ENCODE measurements around the gene PPID. TPM values are rescaled to one million over a fixed set of nuclear protein-coding genes. Genes with fewer than 3 reads are reported as not detected.

The PPID gene
- total RNA-seq, 1 experiment from 2014 or later = 23.3 TPM

DNA sequence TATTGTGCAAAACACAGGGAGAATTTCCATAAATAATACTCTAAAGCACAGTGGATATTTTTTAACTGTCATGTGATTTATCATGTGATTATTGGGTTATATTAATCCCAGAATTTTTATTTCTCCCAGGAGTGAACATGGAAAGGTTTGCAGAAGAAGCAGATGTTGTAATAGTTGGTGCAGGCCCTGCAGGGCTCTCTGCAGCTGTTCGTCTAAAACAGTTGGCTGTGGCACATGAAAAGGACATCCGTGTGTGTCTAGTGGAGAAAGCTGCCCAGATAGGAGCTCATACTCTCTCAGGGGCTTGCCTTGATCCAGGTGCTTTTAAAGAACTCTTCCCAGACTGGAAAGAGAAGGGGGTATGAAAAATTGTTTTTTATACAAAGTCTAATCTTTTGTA is 41.1 kb downstream of the PPID start:
- CTCF ChIA-PET = no interaction called here
- no peak overlapping the region for H3K4me3 ChIP-seq (ENCODE audit: low read depth in 2 of 2, low read length in 2 of 2)
- ATAC-seq = no peak
- H3K27ac ChIP-seq (ENCODE audit: low read length) = no peak overlapping the region
- no peaks in the 10 kb centered on the region for H3K4me1 ChIP-seq (ENCODE audit: control insufficient read depth, insufficient read depth, low read length)
- BruUV-seq (replicated peaks) = no TSS peak
- POLR2A ChIA-PET = no interaction called here
- H3K9me3 ChIP-seq (ENCODE audit: control insufficient read depth, insufficient read depth, low read depth, low read length) = no peaks in the 10 kb centered on the region
- H3K27me3 ChIP-seq (ENCODE audit: control insufficient read depth, insufficient read depth, low read length) = no peaks in the 10 kb centered on the region
- in situ Hi-C loops (cut with HindIII; ENCODE audit: low pct_unique_long_range_greater_than_20kb, low sequenced_read_pairs) = no loop called here
- no peaks in the 10 kb centered on the region for H3K36me3 ChIP-seq (ENCODE audit: control insufficient read depth, insufficient read depth, low read length)
- no peak for DNase-seq (ENCODE audit: low read depth, low spot score)
- no peak for TF ChIP-seq POLR2AphosphoS5 (IDR thresholded peaks at IDR 0.05; ENCODE audit: low read depth, low read length)
- TF ChIP-seq, protein P1, sequence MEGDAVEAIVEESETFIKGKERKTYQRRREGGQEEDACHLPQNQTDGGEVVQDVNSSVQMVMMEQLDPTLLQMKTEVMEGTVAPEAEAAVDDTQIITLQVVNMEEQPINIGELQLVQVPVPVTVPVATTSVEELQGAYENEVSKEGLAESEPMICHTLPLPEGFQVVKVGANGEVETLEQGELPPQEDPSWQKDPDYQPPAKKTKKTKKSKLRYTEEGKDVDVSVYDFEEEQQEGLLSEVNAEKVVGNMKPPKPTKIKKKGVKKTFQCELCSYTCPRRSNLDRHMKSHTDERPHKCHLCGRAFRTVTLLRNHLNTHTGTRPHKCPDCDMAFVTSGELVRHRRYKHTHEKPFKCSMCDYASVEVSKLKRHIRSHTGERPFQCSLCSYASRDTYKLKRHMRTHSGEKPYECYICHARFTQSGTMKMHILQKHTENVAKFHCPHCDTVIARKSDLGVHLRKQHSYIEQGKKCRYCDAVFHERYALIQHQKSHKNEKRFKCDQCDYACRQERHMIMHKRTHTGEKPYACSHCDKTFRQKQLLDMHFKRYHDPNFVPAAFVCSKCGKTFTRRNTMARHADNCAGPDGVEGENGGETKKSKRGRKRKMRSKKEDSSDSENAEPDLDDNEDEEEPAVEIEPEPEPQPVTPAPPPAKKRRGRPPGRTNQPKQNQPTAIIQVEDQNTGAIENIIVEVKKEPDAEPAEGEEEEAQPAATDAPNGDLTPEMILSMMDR (IDR thresholded peaks at IDR 0.05) = no peak
- no peak for TF ChIP-seq SIN3A (IDR thresholded peaks at IDR 0.05; ENCODE audit: borderline replicate concordance, insufficient read depth, low read depth, low read length)
- TF ChIP-seq, protein P2, sequence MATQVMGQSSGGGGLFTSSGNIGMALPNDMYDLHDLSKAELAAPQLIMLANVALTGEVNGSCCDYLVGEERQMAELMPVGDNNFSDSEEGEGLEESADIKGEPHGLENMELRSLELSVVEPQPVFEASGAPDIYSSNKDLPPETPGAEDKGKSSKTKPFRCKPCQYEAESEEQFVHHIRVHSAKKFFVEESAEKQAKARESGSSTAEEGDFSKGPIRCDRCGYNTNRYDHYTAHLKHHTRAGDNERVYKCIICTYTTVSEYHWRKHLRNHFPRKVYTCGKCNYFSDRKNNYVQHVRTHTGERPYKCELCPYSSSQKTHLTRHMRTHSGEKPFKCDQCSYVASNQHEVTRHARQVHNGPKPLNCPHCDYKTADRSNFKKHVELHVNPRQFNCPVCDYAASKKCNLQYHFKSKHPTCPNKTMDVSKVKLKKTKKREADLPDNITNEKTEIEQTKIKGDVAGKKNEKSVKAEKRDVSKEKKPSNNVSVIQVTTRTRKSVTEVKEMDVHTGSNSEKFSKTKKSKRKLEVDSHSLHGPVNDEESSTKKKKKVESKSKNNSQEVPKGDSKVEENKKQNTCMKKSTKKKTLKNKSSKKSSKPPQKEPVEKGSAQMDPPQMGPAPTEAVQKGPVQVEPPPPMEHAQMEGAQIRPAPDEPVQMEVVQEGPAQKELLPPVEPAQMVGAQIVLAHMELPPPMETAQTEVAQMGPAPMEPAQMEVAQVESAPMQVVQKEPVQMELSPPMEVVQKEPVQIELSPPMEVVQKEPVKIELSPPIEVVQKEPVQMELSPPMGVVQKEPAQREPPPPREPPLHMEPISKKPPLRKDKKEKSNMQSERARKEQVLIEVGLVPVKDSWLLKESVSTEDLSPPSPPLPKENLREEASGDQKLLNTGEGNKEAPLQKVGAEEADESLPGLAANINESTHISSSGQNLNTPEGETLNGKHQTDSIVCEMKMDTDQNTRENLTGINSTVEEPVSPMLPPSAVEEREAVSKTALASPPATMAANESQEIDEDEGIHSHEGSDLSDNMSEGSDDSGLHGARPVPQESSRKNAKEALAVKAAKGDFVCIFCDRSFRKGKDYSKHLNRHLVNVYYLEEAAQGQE (IDR thresholded peaks at IDR 0.05; ENCODE audit: insufficient read depth in 1 of 2, low read depth in 2 of 2, low read length in 1 of 2) = no peak
- no peak for TF ChIP-seq TCF7L2 (IDR thresholded peaks at IDR 0.05; ENCODE audit: low read depth, low read length)
- intact Hi-C loops (cut with micrococcal nuclease; ENCODE audit: unreplicated experiment) = no loop called here

- in situ Hi-C loops (cut with HindIII; ENCODE audit: low pct_unique_long_range_greater_than_20kb, low sequenced_read_pairs) = no loop called here
- no peak overlapping the region for H3K4me3 ChIP-seq (ENCODE audit: low read depth in 2 of 2, low read length in 2 of 2)
- no peaks in the 10 kb centered on the region for H3K36me3 ChIP-seq (ENCODE audit: control insufficient read depth, insufficient read depth, low read length)
- BruUV-seq (replicated peaks) = no TSS peak
- DNase-seq (ENCODE audit: low read depth, low spot score) (no peak), ATAC-seq (no peak)
- intact Hi-C loops (cut with micrococcal nuclease; ENCODE audit: unreplicated experiment) = no loop called here
- CTCF ChIA-PET = no interaction called here
- TF ChIP-seq, protein P2 (IDR thresholded peaks at IDR 0.05; ENCODE audit: insufficient read depth in 1 of 2, low read depth in 2 of 2, low read length in 1 of 2) = no peak
- TF ChIP-seq, protein P1 (IDR thresholded peaks at IDR 0.05) = no peak
- TF ChIP-seq SIN3A (IDR thresholded peaks at IDR 0.05; ENCODE audit: borderline replicate concordance, insufficient read depth, low read depth, low read length) (no peak), TCF7L2 (IDR thresholded peaks at IDR 0.05; ENCODE audit: low read depth, low read length) (no peak)
- H3K27me3 ChIP-seq (ENCODE audit: control insufficient read depth, insufficient read depth, low read length) = no peaks in the 10 kb centered on the region
- POLR2A ChIA-PET = no interaction called here
- no peaks in the 10 kb centered on the region for H3K9me3 ChIP-seq (ENCODE audit: control insufficient read depth, insufficient read depth, low read depth, low read length)
- H3K4me1 ChIP-seq (ENCODE audit: control insufficient read depth, insufficient read depth, low read length) = no peaks in the 10 kb centered on the region
- no peak overlapping the region for H3K27ac ChIP-seq (ENCODE audit: low read length)
Measured at GRCh38 chr4:158681629-158682028, 41.6 kb downstream of the PPID start.

Data from Panc1 (cell line).